HCEC 1CT (cell line): ENCODE data around the gene LRRC45.

ENCODE experiments used
- DNase-seq: peaks from one replicate; pipeline ENCODE4 v3.0.0-alpha.2; 2017

Gene LRRC45

DNA sequence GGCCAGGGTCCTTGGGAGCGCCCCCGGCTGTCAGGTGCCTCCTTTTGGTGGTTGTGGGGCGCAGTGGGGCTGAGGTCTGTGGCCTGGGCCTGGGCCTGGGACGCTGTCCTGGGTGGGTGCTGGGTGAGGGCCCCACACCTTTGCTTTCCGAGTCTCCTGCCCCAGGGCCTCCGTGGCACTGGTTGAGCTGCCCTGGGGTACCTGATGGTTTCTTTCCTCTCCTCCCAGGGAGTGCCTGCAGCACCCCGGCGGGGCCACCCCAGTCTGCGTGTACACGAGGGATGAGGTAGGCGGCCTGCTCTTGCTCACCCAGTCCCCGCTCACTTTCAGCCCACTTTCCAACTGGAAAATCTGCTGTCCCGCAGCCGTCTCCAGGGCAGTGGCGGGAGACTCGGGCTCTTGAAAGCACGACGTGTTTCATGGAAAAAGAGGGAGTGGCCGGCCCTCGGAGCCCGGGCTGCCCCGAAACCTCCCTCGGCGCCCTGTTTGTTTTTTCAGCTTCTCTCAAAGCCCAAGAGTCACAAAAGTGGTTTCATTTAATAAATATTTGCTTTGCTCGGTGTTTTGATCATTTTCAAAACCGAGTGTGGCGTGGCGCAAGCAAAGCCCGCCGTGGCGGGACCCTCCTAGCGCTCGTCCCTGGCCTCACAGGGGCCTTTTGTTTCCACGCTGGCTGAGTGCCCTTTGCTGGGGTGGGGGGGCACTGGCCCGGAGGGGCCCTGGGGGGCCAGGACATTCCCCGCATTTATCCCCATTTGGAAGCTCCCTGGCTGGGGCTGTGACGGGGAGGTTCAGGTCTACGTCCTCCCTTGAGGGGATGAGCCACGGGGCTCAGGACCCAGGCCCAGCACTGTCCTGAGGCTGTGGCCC lies 28.3 kb upstream of the LRRC45 start:
- DNase-seq: no peak

GRCh38 chr17:81995463-81996231 lies 27.5 kb upstream of the LRRC45 start:
- no peak for DNase-seq

GRCh38 chr17:81996232-81996756 lies 26.8 kb upstream of the LRRC45 start:
- DNase-seq: no peak

DNA sequence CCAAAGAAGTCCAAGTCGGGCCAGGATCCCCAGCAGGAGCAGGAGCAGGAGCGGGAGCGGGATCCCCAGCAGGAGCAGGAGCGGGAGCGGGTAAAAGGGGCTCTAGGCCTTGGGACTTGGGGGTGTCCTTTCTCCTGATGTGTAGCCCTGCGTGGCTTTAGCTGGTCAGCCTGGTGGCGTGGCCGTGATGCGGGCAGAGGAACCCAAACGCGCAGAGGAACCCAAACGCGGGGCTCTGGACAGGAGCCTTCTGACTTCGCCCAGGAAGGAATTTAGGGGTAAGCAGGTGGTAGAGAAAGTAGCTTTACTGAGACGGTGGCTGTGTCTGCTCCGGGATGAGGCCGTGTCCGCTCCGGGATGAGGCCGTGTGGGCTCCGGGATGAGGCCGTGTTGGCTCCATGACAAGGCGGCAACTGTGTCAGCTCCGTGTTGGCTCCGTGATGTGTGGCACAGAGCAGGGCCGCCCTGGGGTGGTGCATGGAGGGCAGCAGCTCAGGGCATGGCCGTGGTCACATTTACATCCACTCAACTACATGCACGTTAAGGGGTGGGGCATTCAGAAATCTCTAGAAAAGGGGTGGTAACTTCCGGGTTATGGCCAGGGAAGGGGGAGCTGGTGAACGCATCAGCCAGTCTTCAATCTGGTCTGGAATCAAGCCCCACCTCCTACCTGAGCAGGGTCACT lies 26.2 kb upstream of the LRRC45 start:
- no peak for DNase-seq

DNA sequence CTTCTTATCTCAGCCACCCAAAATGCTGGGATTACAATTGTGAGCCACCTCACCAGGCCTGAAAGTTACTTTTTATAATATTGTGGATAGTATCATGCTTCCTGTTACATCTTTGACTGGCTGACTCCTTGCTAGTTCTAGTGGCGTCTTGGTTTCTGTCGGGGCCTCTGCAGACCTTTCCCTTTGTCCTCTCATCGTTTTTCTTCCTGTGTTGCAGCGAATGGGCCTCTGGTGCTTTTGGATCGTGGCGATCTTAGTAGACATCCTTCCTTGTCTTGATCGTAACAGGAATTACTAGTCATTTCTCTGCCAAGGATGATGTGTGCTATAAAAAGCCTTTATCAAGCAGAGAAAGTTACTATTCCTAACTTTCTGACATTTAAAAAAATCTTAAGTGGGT lies 24.9 kb upstream of the LRRC45 start:
- no peak for DNase-seq

GRCh38 chr17:81998691-81999438 lies 24.2 kb upstream of the LRRC45 start:
- DNase-seq: no peak

GRCh38 chr17:81999587-81999975 lies 23.5 kb upstream of the LRRC45 start:
- DNase-seq: no peak

- no peak for DNase-seq
Measured at GRCh38 chr17:81999976-82000802, 22.9 kb upstream of the LRRC45 start.

DNA sequence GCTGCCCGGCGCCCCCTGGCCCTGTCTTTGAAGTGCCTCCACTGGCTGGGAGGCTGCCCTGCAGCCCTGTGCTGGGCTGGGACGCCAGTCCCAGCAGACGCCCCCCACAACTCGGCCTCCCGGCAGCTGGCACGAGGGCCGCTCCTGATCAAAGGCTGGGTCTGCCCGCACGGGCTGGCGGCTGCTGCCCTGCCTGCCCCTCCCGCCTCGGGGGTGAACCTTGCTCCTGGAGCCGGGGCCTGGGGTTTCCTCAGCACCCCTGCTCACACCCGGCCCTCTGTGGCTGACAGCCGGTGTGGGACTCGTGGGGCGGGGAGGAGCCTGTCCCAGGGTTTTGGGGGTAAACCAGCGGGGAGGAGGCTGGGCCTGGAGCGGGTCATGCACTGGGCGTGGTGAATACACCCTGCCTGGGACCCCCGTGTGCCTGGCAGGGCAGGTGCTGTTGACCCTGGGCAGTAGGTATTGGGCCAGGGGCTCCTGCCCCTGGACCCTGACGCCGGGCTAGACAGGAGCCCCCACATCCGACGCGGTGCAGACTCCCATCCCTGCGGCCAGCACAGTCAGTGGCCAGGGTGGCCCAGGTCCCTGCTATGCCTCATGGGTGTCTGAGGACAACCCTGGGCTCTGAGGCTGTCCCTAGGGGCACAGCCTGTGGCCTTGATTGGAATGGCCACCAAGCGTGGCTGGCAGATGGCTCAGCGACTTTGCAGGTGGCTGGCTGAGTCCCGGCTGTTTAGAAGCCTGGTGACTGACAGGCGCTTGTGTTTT lies 22.1 kb upstream of the LRRC45 start:
- no peak for DNase-seq

DNA sequence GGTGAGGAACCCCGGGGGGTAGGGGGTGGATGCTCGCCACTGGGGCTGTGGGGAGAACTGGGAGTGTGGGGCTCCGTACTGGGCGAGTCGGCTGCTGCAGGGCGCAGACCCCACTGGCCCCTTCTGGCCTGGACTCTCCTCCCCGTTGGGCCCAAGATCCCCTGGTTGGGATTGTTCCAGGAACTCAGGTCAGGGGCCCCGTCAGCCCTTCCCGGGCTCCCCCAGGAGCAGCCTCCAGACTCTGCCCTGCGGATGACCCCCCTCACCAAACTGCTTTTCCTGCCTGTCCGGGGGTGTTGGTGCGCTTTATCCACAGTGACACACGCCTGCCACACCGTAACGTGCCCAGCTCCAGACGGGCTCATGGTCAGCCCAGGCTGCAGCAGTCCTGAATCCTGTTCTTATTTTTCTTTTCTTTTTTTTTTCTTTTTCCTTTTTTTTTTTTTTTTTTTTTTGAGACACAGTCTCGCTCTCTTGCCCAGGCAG lies 21.5 kb upstream of the LRRC45 start:
- DNase-seq: no peak

- peak; percentile 97 for DNase-seq
Measured at GRCh38 chr17:82003411-82004381, 19.4 kb upstream of the LRRC45 start.

DNA sequence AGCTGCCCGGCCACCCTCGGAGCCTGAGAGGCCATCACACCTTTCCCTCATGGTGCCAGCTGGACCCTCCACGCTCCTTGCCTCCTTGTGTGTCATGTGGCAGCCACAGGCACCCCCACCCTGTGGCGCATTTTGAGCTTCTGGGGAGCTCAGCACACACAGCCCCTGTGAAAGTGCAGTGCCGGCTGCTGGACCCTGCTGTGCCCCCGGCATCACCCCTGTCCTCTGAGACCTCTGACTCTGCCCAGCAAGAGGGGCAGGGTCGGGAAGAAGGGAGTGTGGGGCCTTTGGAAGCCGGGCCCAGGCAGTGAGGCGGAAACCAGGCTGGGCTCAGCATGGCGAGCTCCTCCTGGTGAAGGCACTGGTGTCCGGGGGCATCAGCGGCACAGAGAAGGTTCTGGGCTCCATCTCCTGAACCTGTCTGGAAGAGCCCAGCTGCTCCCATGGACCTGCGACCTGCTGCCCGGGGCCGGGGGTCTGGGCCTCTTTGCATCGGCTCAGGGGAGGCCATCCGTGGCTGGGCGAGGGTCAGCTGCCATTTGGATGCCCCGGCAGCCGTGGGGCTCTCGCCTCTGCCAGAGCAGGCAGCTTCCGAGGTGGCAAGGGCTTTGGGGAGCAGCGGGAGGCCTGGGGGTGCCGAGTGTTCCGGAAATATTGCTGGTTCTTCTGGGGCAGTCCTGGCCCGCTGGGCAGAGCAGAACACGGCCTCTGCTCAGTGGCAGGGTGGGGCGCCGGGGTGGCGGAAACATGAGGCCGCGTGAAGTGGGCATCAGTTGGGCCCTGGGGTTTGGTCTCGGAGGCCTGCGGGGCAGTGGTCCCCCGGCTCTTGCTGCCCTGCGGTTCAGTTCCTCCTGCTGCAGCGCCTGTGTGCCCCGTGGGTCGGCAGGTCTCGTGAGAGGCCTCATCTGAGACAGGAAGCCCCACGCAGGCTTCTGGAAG lies 18.3 kb upstream of the LRRC45 start:
- DNase-seq: no peak

DNA sequence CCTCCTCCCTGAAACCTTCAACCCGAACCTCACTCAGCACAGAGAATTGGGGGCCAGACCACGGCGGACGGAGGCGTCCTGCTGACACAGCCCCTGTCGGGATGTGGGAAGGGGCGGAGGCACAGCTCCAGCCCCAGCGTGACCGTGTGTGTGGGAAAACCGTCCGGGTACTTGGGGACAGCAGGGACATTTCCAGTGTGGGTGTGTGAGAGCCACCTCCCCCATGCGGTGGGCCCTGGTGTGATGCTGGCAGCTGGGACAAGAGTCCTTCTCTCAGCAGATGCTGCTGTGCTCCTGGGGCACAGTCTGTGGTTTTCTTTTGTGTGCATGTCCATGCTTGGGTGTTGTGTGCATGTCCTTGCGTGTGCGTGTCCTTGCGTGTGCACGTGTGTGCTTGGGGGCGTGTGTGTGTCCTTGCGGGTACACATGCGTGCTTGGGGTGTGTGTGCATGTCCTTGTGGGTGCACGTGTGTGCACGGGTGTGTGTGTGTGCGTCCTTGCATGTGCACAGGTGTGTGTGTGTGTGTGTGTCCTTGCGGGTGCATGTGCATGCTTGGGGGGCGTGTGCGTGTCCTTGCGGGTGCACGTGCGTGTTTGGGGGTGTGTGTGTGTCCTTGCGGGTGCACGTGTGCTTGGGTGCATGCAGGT lies 17.3 kb upstream of the LRRC45 start:
- DNase-seq: no peak

DNA sequence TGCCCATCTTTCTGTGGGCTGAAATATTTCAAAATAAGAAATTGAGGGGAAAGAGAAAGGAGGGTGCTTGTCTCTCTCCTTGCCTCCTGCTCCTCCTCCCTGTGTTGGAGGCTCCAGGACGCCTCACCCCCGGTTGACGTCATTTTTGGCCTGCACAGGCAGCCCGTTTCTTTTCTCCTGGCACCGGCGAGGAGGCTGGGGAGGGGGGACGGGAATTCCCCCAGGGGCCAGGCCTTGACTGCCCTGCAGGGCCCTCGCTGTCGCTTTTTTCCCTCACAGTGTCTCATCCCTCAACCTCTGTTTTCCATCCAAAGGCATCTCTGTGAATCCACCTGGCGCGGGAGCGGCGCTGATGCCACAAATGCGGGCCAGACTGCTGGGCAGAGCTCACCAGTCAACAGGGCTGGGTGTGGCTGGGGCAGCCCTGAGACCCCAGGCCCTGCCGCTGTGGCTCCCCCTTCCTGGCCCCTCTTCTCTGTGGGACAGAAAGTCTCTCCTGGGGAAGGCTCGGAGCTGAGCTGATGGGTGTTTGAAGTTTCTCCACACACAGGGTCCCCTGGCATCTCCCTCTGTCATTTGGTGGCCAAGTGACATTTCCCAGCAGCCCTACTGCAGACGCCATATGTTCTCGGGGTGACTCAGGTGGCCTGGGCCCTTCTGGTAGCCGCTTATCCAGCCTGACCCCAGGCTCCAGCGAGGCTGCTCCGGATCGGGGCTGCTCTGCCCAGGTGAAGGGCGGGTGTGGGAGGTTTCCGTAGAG lies 16.5 kb upstream of the LRRC45 start:
- no peak for DNase-seq

DNA sequence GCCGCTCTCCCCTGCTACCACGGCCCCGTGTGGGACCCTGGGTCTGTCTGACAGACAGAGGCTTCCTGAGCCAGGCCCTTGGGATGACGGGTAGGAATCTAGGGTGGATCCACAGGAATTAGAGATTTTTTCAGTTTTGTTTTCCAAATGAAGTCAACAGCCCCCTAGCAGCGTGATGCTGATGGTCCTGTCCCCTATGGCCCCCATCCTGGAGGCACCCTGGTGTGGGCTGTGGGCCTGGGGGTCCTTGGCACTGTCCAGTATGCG lies 15.9 kb upstream of the LRRC45 start:
- no peak for DNase-seq

DNA sequence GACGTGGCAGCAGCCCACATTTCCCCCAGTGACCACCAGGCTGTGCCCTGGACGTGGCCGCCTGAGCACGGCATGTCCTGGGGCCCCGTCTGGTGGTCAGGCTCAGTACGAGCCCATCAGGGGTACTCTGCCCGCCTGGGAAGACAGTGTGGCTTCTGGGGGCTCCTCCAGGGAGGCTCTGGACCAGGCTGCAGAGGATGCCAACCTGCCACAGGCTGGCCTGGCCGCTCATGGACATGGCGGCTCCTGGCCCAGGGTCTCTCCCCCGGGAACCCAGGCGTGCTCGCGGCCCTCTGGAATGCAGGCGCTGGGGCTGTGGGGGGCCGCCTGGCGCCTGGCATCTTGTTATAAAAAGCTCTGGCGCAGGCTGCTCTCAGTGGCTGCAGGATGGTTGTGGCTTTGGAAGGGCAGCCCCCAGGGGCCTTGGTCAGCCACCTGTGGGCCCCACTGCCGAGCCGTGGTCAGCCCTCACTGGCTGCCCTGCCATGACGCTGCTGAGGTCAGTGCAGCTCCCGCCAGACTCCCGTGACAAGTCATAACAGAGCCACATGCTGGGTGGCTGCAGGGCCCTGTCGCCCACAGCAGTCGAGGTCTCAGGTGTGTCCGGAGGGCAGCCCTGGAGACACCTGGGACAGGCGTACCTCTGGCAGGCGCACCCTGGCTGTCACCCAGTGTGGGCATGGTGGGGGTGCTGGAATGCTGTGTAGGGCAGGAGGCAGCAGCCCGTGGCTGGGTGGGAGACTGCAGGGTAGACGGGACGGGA lies 15.4 kb upstream of the LRRC45 start:
- DNase-seq: no peak
